ENCODE results near the gene NOSIP.

DNA sequence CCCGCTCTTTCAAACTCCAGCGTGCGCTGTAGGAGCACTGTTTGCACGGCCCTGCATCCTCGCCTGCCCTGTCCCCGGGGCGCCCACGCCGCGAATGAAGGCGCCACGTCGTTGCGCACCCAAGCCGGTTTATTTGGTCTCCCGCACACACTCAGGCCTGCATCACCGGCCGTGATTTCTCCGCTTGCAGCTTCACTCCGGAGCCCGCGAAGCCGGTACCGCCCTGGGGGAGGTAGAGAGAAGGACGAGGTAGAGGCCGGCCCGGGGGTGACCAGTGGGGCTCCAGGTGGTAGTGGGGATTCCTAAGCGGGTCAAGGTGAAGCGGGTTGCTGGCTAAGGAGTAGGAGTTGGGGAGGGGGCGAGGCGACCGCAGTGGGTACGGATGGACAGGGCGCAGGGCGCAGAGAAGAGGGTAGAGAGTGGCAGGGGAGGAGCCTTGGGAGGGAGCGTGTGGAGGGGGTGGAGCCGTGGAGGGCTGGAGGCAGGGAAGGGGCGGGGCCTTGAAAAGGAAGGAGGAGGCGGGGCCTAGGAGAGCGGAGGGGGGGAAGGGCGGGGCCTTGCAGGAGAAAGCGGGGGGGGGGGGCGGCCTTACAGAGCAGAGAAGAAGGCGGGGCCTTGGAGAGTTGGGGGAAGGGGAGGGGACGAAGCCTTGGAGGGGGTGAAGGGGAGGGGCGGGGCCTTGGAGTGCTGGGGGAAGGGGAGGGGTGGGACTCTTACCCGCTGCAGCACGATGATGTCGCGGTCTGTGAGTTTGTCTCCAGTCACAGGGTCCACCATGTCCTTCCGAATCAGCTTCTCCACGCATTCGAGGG, 24.6 kb downstream of the NOSIP start:
- no peak for TF ChIP-seq CTCF (IDR thresholded peaks at IDR 0.05)
- no peak for TF ChIP-seq ETV6 (CRISPR knock-in tag; IDR thresholded peaks at IDR 0.05)
- TF ChIP-seq ZNF121 (CRISPR knock-in tag; IDR thresholded peaks at IDR 0.05), result no peak
- 0 out of 2 replicates have a peak, but pooled peaks have one; percentile 0 for TF ChIP-seq ZBTB43 (CRISPR knock-in tag; IDR thresholded peaks at IDR 0.05)
- TF ChIP-seq GRHL2 (CRISPR knock-in tag; IDR thresholded peaks at IDR 0.05; ENCODE audit: insufficient replicate concordance, severe bottlenecking), result no peak
- TF ChIP-seq, protein P1, sequence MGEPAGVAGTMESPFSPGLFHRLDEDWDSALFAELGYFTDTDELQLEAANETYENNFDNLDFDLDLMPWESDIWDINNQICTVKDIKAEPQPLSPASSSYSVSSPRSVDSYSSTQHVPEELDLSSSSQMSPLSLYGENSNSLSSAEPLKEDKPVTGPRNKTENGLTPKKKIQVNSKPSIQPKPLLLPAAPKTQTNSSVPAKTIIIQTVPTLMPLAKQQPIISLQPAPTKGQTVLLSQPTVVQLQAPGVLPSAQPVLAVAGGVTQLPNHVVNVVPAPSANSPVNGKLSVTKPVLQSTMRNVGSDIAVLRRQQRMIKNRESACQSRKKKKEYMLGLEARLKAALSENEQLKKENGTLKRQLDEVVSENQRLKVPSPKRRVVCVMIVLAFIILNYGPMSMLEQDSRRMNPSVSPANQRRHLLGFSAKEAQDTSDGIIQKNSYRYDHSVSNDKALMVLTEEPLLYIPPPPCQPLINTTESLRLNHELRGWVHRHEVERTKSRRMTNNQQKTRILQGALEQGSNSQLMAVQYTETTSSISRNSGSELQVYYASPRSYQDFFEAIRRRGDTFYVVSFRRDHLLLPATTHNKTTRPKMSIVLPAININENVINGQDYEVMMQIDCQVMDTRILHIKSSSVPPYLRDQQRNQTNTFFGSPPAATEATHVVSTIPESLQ (CRISPR knock-in tag; IDR thresholded peaks at IDR 0.05), result no peak
- TF ChIP-seq ELF4 (CRISPR knock-in tag; IDR thresholded peaks at IDR 0.05; ENCODE audit: low read depth), result no peak
- no peak for TF ChIP-seq ZNF138 (CRISPR knock-in tag; conservative IDR thresholded peaks at IDR 0.05)
- TF ChIP-seq KAT7 (CRISPR knock-in tag; IDR thresholded peaks at IDR 0.05; ENCODE audit: borderline replicate concordance), result no peak
- TF ChIP-seq, protein P2, sequence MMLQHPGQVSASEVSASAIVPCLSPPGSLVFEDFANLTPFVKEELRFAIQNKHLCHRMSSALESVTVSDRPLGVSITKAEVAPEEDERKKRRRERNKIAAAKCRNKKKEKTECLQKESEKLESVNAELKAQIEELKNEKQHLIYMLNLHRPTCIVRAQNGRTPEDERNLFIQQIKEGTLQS (CRISPR knock-in tag; conservative IDR thresholded peaks at IDR 0.05), result no peak
